Measurements from ENCODE around the gene ARL6IP6.

- TF ChIP-seq CTCF (IDR thresholded peaks at IDR 0.05; ENCODE audit: insufficient read depth, low read depth, low read length) (no peak), EZH2 (IDR thresholded peaks at IDR 0.05; ENCODE audit: insufficient read depth, low read length) (no peak)
Observed at GRCh38 chr2:152682663-152683062, 35.8 kb upstream of the ARL6IP6 start.
